ENCODE results near the gene CNR1.
"Not testable (repeated sequence)": the region's sequence is repeated elsewhere in the genome, so short reads cannot be mapped to it uniquely, and the experiment has no call there.

The CNR1 gene

DNA sequence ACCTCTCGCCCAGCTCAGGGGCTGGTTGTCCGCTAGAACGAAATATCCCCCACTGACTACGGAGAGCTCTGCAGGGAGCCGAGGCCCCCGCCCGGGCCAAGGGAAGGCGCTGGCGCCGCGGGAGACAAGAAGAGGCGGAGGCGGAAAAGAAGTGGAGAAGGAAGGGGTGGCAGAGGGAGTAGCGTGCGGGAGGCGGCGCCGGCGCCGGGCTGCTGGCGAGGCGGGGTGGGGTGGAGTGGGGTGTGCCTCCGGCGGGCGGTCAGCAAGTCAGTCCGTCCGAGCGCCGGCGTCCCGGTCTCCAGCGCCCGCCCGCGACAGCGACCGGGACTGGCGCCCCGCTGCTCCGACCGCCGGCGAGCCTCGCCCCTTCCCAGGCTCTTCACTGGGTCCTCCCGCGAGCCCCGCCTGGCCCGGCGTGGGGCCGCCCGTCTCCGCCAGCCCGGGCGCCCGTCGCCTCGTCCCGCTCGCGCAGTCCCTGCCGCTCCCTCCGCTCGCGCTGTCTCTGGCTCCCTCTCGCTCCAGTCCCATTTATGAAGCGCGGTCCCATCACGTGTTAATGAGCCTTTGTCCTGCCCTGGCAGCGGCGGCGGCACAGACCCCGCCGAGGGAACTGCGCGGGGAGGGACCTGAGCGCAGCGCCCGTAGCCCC lies at the start of gene CNR1:
TSS of gene CNR1 (minus strand) at position 504 of the 649 bp plus-strand sequence. CDS start 21,073 bp downstream, outside the sequence.
- DNase-seq (ENCODE audit: low read depth): peak; percentile 24

DNA sequence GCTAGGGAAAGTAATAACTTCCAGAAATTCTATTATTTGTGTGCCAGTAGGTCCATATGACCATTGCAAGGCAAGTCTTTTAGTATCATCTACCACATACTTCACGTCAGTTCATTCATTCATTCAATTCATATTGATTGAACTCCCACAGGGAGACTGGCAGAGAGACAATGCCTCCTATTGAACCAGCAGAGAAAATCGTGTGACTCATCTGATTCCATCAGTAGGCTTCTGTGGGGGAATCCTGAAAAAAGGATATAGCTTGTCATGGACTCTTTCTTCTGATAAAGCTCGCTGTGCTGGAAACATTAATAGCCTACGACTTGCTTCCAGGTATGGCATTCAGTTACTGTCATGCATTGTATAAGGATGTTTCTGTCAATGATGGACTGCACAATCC lies 45.3 kb upstream of the CNR1 start:
- DNase-seq (ENCODE audit: low read depth): no peak

DNA sequence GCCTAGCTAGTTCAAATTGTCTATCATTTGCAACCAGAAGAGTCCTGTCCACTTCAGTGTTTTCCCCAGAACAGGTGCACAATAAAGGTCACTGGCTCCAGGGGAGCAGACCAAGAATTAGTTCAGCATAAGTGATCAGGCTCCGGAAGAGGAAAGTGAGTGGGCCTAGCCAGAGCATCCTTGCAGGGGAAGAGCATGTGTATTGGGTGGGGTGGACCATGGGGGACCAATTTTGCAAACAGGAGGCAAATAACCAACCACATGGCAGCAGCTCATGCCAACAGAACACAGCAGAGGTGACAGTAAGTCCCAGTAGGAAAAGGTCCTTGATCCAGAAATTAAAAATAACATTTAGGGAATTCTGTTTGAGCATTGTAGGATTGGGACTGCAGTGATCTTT lies 43.2 kb upstream of the CNR1 start:
- DNase-seq (ENCODE audit: low read depth): no peak

DNA sequence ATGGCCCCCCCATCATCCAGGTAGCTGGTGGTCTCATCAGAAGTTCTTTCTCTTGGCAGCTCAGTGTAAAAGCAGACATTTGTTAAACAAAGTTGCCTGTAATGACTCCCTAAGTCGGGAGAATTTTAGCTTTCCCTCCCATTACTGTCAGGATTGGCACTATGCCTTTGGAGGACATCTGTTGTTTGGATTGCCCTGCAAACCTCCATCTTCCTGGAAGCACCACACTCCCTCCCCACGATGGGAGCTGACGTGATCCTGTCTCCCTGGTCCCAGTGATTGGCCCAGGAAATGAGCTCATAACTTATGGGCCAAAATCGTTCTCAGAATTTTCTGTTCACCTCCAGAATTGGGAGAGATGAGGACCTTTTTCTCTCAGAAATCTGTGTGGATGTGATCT lies 42.6 kb upstream of the CNR1 start:
- DNase-seq (ENCODE audit: low read depth): no peak

DNA sequence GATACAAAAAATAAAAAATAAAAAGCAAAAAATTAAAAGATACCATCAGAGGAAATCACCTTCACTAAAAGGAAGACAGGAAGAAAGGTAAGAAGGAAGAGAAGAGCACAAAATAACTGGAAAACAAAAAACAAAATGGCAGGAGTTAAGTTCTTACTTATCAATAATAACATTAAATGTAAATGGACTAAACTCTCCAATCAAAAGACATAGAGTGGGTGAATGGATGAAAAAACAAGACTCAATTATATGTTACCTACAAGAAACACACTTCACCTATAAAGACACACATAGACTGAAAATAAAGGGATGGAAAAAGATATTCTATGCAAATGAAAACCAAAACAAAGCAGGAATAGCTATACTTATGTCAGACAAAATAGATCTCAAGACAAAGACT lies 35.6 kb upstream of the CNR1 start:
- not testable (repeated sequence) for DNase-seq (ENCODE audit: low read depth)

DNA sequence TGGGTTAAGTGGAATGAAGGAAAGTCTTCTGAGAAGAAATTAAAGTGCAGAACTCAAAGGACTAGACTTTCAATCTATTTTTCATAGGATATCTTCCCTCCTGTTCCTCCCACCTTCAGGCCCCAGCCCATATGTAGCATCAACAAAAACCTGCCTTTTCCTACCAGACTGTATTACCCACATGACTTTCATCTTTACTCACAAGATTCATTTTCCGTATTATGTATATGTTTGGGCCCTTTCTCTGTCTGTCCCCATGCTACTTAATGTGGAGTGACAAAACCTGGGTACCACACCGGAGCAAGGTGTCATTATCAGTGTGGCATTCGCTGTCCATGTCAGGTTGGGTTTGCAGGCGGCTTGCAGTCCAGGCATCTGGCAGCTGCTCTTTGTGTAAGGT lies 18.8 kb upstream of the CNR1 start:
- DNase-seq (ENCODE audit: low read depth): no peak

DNA sequence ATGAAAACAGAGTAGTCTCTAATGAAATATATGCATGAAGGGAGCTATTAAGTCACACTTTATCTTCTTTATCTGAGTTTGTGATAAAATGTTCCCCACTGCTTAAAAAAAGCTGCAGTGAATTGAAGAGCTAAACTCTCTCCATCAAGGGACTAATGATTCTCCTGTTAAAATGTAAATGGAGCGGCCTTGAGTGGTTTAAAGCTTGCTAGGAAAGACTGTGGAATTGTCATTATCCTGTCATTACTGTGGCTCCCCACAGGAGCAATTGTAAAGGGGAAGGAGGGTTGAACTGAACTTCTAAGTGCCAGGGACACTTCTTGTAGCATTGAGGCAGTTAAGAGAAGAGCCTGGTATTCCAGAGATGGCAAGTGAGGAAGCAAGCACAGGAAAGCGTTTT lies 17.3 kb upstream of the CNR1 start:
- DNase-seq (ENCODE audit: low read depth): no peak

DNA sequence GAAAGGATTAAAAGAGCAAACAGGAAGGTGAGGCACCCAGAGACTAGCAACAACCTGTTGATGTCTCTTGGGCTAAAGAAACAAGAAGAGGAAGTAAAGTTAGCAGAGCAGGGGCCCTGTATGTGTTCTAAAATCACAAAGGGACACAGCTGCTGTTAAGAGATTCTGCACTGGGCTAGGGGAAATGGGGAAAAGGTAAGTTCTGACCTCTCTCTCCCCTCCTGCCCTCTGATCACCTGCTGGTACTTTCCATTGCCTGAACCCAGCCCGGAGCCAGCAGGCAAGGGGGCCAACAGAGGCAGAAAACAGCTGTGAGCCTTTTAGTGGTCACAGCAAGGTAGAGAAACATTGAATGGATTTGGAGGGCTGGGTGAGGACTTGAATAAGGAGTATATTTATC lies 13.5 kb upstream of the CNR1 start:
- DNase-seq (ENCODE audit: low read depth): no peak

DNA sequence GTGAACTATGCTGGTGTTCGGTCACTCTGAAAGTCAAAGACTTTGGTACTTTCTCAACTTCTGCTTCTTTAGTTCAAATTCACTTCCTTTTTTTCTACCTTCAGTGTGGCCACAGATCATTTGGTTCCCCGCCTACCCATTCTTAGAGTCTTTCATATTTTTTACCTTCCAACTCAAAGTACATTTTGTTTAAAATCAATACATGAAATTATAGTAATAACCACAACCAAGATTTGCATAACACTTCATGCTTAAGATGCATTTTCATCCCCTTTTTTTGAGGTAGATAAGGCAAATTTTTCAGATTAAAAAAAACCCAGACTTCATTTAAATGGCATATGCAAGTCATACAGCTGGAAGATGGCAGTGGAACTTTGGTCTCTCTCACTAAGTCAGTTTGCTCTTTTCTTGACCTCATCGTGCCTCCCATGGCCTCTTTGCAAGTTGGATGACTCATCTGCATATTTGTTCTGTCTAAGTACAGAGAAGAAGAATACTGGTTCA lies 11.9 kb upstream of the CNR1 start:
- DNase-seq (ENCODE audit: low read depth): peak; percentile 25

DNA sequence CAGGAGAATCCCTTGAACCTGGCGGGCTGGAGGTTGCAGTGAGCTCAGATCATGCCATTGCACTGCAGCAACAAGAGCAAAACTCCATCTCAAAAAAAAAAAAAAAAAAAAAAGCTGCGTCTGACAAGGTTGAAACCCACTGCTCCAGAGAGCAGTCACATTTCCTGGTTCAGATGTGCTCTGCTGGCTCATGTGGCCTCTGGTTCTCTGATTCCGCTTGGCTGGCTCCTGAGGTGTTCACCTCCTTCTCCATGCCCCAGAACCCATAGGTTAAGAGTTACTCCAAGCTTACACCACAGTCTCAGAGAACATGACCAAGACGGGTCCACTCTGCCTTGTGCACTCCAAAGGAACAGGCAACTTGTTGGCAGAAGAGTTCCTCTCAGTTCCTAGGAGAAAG lies 8.8 kb upstream of the CNR1 start:
- no peak for DNase-seq (ENCODE audit: low read depth)

DNA sequence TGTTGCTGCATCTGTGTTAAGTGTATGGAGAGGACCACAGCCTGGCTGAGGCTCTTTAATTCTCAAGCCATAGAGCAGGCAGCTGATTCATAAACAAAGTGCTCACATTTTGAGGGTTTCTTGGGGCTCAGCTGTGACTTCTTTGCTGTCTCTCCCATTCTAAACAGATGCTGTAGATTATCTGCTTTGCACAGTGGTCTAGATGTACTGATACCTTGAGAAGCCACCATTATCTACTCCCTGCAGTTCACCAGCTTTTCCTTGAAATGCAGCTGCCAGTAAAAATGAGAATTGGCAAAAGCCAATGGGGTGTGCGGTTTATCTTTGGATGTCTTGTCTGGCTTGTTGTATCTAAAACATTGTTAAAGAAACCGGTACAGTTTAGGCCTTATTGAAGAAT lies 5.2 kb upstream of the CNR1 start:
- no peak for DNase-seq (ENCODE audit: low read depth)

DNA sequence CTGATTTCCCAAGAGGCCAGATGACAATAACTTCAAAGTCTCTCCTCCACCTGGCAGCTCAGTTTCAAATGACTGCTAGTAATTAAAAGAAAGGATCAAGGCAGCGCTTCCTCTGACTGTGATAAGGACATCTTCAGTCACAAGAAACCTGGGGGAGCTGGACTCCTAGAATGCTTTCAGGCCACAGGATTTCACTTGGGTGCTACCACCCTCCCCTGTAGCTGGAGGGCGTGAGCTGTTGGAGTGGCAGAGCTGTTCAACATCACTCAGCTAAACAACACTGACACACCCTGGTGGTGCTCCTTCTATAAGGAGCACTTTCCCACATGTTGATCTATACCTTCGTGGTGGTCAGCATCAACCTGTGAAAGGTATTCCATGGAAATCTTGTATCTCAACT lies 2.2 kb upstream of the CNR1 start:
- no peak for DNase-seq (ENCODE audit: low read depth)

DNA sequence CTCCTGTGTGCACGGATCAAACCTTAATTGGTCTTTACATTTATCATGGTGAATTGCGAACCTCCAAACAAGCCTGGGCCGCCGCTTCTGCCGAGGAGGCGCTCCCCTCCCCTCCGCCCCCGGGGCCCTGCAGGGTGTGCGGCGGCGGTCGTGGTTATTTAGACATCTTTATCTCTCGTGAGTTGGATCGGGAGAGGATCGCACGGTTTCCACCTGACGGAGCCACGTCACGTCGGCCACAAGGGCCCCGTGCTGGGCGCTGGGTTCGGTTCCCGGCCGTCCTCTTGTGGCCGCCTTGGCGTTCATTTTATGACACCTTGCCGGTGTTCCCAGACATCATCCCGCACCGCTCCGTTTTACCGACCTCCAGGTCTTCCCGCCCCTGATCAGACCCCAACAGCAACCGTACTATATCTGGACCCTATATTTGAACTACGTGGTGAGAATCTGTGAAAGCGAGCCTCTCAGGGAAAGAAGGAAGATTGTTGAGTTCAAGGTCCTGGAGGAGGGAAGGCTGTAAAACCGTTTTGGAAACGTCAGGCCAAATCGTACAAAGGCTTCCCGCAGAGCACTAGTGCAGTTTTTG lies 1.3 kb upstream of the CNR1 start:
- no peak for DNase-seq (ENCODE audit: low read depth)

DNA sequence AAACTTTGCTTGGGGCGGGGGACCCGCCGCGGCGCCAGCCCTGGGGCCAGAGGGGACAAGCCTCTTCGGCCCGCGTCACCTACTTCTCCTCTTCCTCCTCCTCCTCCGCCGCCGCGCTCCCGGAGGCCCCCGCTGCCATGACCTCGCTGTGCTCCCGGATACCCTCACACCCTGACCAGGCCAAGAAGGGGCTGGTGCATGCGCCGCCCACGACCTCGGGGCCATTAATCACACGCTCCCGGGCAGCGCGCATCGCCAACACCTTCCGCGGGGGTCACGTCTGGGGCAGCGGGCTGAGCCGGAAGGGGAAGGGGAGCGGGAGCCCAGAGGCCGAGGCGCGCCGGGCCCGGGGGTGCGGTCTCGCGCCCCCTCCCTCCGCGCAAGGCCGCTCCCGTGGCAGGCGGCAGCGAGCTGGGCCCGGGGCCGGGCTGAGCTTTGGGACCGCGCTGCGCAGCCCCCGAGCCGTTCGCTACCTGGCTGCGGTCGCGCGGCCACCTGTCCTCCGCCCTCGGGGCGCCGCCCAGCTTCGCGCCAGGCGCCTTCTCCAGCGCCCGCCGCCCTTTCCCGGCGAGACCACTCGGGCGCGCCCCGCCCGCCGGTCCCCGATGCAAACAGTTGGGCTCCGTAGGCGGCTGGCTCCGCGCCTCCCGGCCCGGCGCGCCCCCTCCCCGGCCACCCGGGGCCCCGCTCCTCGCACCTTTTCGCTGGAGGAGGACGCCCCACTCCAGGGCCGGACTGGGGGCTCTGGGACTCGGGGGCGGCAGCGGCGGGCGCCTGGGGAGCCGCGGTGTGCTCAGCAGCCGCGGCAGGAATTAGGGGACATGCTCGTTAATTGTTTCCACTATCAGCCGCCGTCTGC lies 575 bp upstream of the CNR1 start:
- no peak for DNase-seq (ENCODE audit: low read depth)

DNA sequence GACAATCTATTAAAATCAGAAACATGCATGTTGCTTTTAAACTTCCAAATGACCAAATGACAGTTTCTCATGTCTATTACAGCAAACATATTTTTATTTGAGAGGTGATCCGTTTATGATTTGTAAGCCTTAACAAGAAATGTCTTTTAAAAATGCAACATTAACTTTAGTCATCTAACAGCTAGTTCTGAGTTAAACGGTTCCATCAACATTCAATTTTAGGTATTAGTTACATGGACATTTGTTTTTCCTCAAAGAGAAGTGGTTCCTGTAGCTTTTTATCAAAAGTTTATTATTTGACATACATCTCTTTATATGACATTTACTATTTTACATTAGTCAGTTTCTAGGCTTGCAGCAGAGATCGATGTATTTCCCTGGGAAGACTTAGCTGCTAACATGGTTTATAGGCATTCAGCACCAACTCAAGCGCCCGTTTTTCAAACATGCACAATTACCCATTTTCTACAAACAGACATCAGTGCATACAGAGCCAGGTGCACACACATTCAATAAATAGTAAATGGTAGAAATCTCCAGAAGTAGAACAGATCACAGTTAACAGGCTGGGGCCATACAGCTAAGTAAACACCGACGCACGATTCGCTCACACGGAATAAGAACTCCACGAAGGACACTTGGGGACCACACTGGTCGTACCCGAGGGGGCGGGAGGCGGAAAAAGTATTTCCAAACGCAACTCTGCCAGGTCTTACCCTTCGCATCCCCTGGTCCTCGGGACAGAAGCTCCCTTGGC lies 882 bp downstream of the CNR1 start:
- DNase-seq (ENCODE audit: low read depth): no peak

DNA sequence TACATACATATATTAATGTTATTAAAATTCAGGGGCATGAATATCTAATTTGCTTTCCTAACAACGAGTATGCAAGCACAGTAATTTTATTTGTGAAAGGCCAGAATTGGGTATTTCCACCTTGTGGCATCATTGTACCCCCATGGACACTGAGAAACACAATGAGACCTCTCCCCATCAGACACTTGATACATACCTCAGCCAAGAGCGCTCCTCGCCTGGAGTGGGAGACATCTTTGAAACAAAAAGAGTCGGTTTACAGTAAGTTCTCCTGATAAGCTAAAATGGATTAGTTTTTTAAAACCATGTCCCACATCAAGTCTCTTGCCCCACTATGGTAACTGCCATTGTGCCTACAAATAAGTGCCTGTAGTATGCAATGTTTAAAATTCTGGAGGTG lies 2.1 kb downstream of the CNR1 start:
- no peak for DNase-seq (ENCODE audit: low read depth)

DNA sequence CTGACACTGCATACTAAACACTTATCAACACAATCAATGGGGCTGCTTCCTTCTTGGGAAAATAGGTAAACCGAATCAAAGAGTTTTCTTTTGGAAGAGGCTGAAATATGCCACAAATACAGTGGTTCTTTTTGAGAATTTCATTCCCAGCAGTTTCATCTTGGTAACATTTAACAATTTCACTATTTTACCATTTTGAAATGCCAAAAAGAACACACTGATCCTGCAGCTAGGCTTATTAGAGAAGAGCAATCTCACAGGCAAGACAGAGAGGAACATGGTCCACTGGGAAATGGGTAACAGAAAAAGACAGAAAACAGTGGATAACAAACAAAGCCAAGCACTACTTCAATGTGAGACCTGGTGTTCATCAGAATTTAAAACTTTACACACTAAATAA lies 2.5 kb downstream of the CNR1 start:
- DNase-seq (ENCODE audit: low read depth): no peak

DNA sequence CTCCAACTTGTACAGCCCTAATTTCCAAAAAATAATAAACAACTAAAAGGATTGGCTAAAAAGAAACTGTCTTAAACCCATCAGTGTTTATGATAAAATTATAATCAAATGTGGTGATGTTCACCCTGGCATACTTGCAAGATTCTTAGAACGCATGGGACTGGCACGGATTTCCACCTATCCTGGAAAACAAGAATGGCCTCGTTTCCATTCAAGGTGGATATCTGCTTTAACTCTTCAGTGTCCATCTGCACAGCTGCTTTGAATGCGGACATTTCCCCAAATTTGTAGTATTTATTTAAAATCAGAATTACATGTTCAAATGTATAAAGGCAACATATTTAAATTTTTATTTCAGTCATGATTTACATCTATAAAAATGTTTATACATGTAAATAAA lies 4.2 kb downstream of the CNR1 start:
- DNase-seq (ENCODE audit: low read depth): no peak

DNA sequence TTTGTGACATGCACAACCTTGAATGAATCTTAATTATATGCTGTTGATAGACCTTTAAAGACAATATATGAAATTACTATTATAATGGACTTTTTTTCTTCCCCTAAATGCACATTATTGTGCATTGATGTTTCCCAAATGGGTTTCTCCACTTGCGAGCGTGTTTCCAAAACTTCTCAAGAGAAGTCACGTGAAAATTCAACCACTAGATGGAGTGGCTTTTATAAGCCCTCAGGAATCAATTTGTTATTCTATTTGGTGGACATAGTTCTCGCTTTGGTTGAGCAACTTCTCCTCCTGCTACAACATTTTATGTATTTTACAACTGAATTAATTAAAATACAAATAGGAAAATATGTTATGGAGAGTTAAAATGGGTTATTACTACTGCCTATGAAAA lies 9.0 kb downstream of the CNR1 start:
- DNase-seq (ENCODE audit: low read depth): no peak

DNA sequence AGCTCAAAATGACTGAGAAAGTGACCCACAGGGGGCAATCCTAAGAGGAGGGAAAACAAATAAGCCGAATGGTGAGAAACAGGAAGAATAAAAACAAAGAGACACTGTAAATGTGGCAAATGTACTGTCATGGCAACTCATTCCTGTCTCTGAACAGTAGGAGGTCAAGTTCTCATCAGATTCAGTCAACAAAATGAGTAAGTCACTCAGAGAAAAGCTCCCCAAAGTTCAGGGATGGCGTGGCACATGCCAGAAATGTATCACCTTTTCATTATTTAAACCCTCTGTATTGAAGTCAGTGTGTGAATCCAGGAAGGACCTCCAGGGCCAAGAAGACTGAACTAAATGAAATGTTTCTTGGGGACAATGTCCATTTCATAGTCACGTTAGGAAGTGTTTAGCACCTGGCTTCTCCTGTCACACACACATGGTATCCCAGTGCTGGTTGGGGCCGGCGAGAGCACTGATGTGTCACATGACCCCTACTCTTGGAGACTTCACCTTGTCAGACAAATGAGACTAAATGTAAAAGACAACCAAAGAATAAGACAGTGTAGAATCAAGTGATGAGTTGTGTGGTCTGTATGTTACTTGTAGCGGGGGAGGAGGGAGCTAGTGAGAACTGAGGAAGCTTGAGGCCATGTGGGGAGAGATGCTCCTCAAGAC lies 20.7 kb downstream of the CNR1 start:
- no peak for DNase-seq (ENCODE audit: low read depth)

DNA sequence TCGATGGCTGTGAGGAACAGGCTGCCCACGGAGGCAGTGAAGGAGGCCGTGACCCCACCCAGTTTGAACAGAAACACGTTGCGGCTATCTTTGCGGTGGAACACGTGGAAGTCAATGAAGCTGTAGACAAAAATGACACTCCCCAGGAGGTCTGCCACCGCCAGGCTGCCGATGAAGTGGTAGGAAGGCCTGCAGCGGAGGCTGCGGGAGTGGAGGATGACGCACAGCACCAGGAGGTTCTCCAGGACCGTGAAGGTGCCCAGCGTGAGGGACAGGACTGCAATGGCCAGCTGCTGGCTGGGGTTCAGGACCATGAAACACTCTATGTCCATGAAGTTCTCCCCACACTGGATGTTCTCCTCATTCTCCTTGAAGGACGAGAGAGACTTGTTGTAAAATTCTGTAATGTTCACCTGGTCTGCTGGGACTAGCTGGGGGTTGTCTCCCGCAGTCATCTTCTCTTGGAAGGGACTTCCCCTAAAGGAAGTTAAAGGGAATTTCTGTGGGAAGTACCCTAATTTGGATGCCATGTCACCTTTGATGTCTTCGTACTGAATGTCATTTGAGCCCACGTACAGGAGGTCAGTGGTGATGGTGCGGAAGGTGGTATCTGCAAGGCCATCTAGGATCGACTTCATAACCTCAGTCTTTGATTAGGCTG lies 21.4 kb downstream of the CNR1 start:
- DNase-seq (ENCODE audit: low read depth): no peak

Data from EH (cell line).